ENCODE data around the gene BCS1L. TPM values are rescaled to one million over a fixed set of nuclear protein-coding genes. Genes with fewer than 3 reads are reported as not detected.
"Not testable (repeated sequence)": the region's sequence is repeated elsewhere in the genome, so short reads cannot be mapped to it uniquely, and the experiment has no call there.

BCS1L gene
- total and polyA plus RNA-seq, 2 donors from 2014 or later: 40.7 to 43.3 TPM

DNA sequence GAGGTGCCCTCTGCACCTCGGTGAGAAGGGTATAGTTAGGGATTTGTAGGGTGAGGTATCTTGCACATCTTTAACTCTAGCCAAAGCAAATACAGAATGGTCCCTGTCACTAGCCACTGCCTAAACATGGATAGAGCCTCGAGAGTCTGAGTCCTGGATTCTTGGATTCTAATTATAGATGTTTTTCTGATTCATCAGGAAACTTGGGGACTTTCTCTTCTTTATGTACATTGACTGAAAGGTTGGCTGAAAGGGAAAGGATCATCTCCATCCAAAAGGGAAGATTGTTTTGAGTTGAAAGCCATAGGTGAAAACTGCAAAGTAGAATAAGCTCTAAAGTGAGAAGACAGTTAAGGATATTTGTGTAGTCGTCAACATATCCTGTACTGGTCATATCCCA lies 20.6 kb downstream of the BCS1L start:
- H3K27me3 ChIP-seq (ENCODE audit: control insufficient read depth, insufficient read depth, low read length): no peaks in the 10 kb centered on the region
- no peak overlapping the region for H3K27ac ChIP-seq (ENCODE audit: low read depth in 2 of 2, low read length in 2 of 2)
- H3K9me3 ChIP-seq (ENCODE audit: control insufficient read depth in 2 of 3, insufficient read depth in 1 of 3, low read length in 3 of 3): no peaks in the 10 kb centered on the region
- TF ChIP-seq, protein P1, sequence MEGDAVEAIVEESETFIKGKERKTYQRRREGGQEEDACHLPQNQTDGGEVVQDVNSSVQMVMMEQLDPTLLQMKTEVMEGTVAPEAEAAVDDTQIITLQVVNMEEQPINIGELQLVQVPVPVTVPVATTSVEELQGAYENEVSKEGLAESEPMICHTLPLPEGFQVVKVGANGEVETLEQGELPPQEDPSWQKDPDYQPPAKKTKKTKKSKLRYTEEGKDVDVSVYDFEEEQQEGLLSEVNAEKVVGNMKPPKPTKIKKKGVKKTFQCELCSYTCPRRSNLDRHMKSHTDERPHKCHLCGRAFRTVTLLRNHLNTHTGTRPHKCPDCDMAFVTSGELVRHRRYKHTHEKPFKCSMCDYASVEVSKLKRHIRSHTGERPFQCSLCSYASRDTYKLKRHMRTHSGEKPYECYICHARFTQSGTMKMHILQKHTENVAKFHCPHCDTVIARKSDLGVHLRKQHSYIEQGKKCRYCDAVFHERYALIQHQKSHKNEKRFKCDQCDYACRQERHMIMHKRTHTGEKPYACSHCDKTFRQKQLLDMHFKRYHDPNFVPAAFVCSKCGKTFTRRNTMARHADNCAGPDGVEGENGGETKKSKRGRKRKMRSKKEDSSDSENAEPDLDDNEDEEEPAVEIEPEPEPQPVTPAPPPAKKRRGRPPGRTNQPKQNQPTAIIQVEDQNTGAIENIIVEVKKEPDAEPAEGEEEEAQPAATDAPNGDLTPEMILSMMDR (IDR thresholded peaks at IDR 0.05; ENCODE audit: borderline replicate concordance, extremely low read depth, insufficient read depth): no peak
- H3K4me3 ChIP-seq (ENCODE audit: low read length in 3 of 3): no peak overlapping the region
- intact Hi-C loops (cut with DNase I): no loop called here
- no peak overlapping the region for H3K9ac ChIP-seq (ENCODE audit: low read length in 3 of 3)
- no peak for DNase-seq
- peaks cover 2 to 23% (median 18%) of the 10 kb centered on the region in 3 donors for H3K36me3 ChIP-seq (ENCODE audit: control insufficient read depth in 2 of 3, insufficient read depth in 3 of 3, low read length in 3 of 3)
- H3K4me1 ChIP-seq (ENCODE audit: control insufficient read depth in 2 of 3, insufficient read depth in 2 of 3, low read depth in 1 of 3, low read length in 3 of 3): no peaks in the 10 kb centered on the region
- no peak for FAIRE-seq

DNA sequence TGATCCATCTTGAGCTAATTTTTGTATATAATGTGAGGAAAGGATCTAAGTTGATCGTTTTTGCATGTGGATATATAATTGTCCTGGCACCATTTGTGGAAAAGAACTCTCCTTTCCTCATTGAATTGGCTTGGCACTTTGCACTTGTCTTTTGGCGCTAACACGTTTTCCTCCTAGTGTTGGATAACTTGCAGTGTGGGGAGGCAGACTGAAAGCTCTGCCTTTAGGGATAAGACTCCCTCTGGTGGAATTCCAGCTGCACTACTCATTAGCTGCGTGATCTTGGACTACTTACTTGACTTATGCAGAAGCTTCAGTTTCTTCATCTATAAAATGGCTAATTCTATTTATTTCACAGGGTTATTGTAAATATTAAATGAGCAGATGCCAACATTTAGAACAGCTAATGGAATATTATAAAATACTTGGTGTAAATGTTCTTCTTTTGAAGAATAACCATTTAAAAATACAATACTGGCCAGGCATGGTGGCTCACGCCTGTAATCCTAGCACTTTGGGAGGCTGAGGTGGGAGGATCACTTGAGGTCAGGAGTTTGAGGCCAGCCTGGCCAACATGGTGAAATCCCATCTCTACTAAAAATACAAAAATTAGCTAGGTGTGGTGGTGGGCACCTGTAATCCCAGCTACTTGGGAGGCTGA lies 28.0 kb downstream of the BCS1L start:
- H3K9ac ChIP-seq (ENCODE audit: low read length in 3 of 3); H3K27me3 ChIP-seq (ENCODE audit: control insufficient read depth, insufficient read depth, low read length); FAIRE-seq; H3K4me1 ChIP-seq (ENCODE audit: control insufficient read depth in 2 of 3, insufficient read depth in 2 of 3, low read depth in 1 of 3, low read length in 3 of 3); intact Hi-C loops (cut with DNase I); H3K9me3 ChIP-seq (ENCODE audit: control insufficient read depth in 2 of 3, insufficient read depth in 1 of 3, low read length in 3 of 3); H3K4me3 ChIP-seq (ENCODE audit: low read length in 3 of 3); H3K27ac ChIP-seq (ENCODE audit: low read depth in 2 of 2, low read length in 2 of 2): not testable (repeated sequence)
- TF ChIP-seq, protein P1 (IDR thresholded peaks at IDR 0.05; ENCODE audit: borderline replicate concordance, extremely low read depth, insufficient read depth): peak; percentile 64
- peak in 4 of 5 donors; percentile 49 to 86 (median 64) for DNase-seq
- peaks cover 7 to 42% (median 7%) of the 10 kb centered on the region in 3 donors for H3K36me3 ChIP-seq (ENCODE audit: control insufficient read depth in 2 of 3, insufficient read depth in 3 of 3, low read length in 3 of 3)

DNA sequence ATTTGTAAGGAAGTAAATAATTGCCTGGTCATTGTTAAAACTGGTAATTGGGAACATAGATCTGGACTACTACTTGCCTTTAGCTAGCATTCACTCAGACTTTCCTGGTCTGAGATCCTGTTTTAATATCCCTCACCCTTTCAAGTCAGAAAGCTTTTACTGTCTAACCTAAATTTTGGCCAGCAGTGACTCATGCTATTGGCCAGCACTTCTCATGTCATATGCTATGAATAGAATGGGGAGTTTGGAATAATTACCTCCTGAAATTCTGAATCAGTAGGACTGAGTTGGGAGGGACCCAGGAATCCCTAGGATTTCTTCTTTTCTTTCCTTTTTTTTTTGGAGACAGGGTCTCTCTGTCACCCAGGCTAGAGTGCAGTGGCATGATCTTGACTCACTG lies 31.8 kb downstream of the BCS1L start:
- H3K27me3 ChIP-seq (ENCODE audit: control insufficient read depth, insufficient read depth, low read length): no peaks in the 10 kb centered on the region
- no peak overlapping the region for H3K27ac ChIP-seq (ENCODE audit: low read depth in 2 of 2, low read length in 2 of 2)
- DNase-seq (no peak), FAIRE-seq (no peak)
- TF ChIP-seq, protein P1 (IDR thresholded peaks at IDR 0.05; ENCODE audit: borderline replicate concordance, extremely low read depth, insufficient read depth): no peak
- H3K9ac ChIP-seq (ENCODE audit: low read length in 3 of 3): no peak overlapping the region
- H3K4me1 ChIP-seq (ENCODE audit: control insufficient read depth in 2 of 3, insufficient read depth in 2 of 3, low read depth in 1 of 3, low read length in 3 of 3): no peaks in the 10 kb centered on the region
- peaks cover 10 to 47% (median 24%) of the 10 kb centered on the region in 3 donors for H3K36me3 ChIP-seq (ENCODE audit: control insufficient read depth in 2 of 3, insufficient read depth in 3 of 3, low read length in 3 of 3)
- H3K9me3 ChIP-seq (ENCODE audit: control insufficient read depth in 2 of 3, insufficient read depth in 1 of 3, low read length in 3 of 3): no peaks in the 10 kb centered on the region
- intact Hi-C loops (cut with DNase I): no loop called here
- H3K4me3 ChIP-seq (ENCODE audit: low read length in 3 of 3): no peak overlapping the region

Measured in kidney (tissue), 14 donors.